Embryonic facial prominence (tissue), 1 donor: ENCODE data around the gene PAOX.

Source experiments
- DNase-seq: peaks from one replicate; pipeline ENCODE4 v3.0.0-alpha.2; 2016; ENCODE audit errors: extremely low spot score

The PAOX gene

GRCh38 chr10:133379152-133379800 lies at the start of gene PAOX:
TSS of gene PAOX (plus strand) at chr10:133379262. CDS start at chr10:133379317, 55 bp downstream.
- DNase-seq, result no peak

- DNase-seq, result peak; percentile 56
Observed at GRCh38 chr10:133329491-133330202, 49.4 kb upstream of the PAOX start.

- DNase-seq, result no peak
Observed at GRCh38 chr10:133332936-133333699, 45.9 kb upstream of the PAOX start.

- no peak for DNase-seq
Observed at GRCh38 chr10:133334503-133335245, 44.4 kb upstream of the PAOX start.

GRCh38 chr10:133335246-133336117 lies 43.6 kb upstream of the PAOX start:
- DNase-seq, result no peak

GRCh38 chr10:133336118-133336576 lies 42.9 kb upstream of the PAOX start:
- no peak for DNase-seq

GRCh38 chr10:133336577-133337369 lies 42.3 kb upstream of the PAOX start, which contains the start of gene CALY:
TSS of gene CALY (minus strand) at chr10:133336896. CDS start at chr10:133328989, 7,907 bp downstream.
- DNase-seq, result no peak

- DNase-seq, result no peak
Observed at GRCh38 chr10:133337370-133337725, 41.7 kb upstream of the PAOX start.

GRCh38 chr10:133338080-133339071 lies 40.7 kb upstream of the PAOX start:
- DNase-seq, result no peak

- DNase-seq, result no peak
Observed at GRCh38 chr10:133339708-133340380, 39.2 kb upstream of the PAOX start.

- DNase-seq, result no peak
Observed at GRCh38 chr10:133341983-133342382, 37.1 kb upstream of the PAOX start.

GRCh38 chr10:133342942-133343341 lies 36.1 kb upstream of the PAOX start:
- no peak for DNase-seq

GRCh38 chr10:133343558-133343957 lies 35.5 kb upstream of the PAOX start:
- DNase-seq, result no peak

GRCh38 chr10:133344236-133344635 lies 34.8 kb upstream of the PAOX start:
- no peak for DNase-seq

GRCh38 chr10:133346413-133346812 lies 32.6 kb upstream of the PAOX start:
- no peak for DNase-seq

- DNase-seq, result no peak
Observed at GRCh38 chr10:133347710-133348517, 31.1 kb upstream of the PAOX start.

- no peak for DNase-seq
Observed at GRCh38 chr10:133349160-133349568, 29.9 kb upstream of the PAOX start.
